Adrenal gland (tissue), 12 donors: ENCODE data around the gene ORMDL3. TPM values are rescaled to one million over a fixed set of nuclear protein-coding genes. Genes with fewer than 3 reads are reported as not detected.
A peak's percentile ranks its signal among the peaks of the same experiment; 100 is the strongest.

Experiments used
- DNase-seq, 7 donors: peaks; one replicate each; pipeline ENCODE4 v3.0.0-alpha.2; 2019 to 2020
- H3K27ac ChIP-seq, 5 donors: fragments of 200-600 bp; sonication (generic) in 4 of 5; 1 replicate in 3 of 5; 2 replicates in 2 of 5; pipeline versions ENCODE4 v1.5.1 to v1.8.0; 2016 to 2020; ENCODE audit warnings: mild to moderate bottlenecking in 1 of 5
- H3K27me3 ChIP-seq: fragments of 200-600 bp; 2 replicates; pipeline ENCODE4 v1.8.0; 2021
- H3K36me3 ChIP-seq, 2 donors: fragments of 200-600 bp; replicated peaks in 1 of 2; 1 replicate in 1 of 2; 2 replicates in 1 of 2; pipeline versions ENCODE4 v1.5.1 to v1.8.0; 2018 to 2022
- H3K4me1 ChIP-seq, 2 donors: fragments of 200-600 bp; replicated peaks in 1 of 2; 1 replicate in 1 of 2; 2 replicates in 1 of 2; pipeline versions ENCODE4 v1.5.1 to v1.8.0; 2018 to 2021
- H3K4me3 ChIP-seq, 4 donors: fragments of 200-600 bp; sonication (generic) in 3 of 4; one replicate each; pipeline ENCODE4 v1.5.1; 2016 to 2018
- H3K9me3 ChIP-seq, 3 donors: fragments of 200-600 bp; sonication (generic) in 1 of 3; replicated peaks in 1 of 3; 1 replicate in 2 of 3; 2 replicates in 1 of 3; pipeline versions ENCODE4 v1.5.1 to v1.8.0; 2016 to 2021
- CTCF ChIP-seq, 6 experiments: fragments of 450-650 bp in 4 of 6; fragments of 200-600 bp in 2 of 6; sonication (generic) in 1 of 6; IDR thresholded peaks; 1 replicate in 5 of 6; 2 replicates in 1 of 6; pipeline versions ENCODE4 v1.5.1 to v1.8.0; 2016 to 2021; ENCODE audit warnings: antibody characterized with exemption in 6 of 6, mild to moderate bottlenecking in 2 of 6, moderate library complexity in 1 of 6
- POLR2A ChIP-seq, 2 donors: fragments of 450-650 bp; IDR thresholded peaks; one replicate each; pipeline ENCODE4 v1.6.1; 2017; ENCODE audit warnings: antibody characterized with exemption in 2 of 2, mild to moderate bottlenecking in 2 of 2, moderate library complexity in 1 of 2
- WGBS, 4 donors: extraction: QIAGEN DNeasy Blood & Tissue Kit in 2 of 4; methylation state at CpG; one replicate each; pipeline versions ENCODE4 v1.1.5 to v1.1.7; 2013 to 2017; 5-methylcytosine and 5-hydroxymethylcytosine counted together
- intact Hi-C, 2 donors: fragments of 100-400 bp; cut with DNase I; formaldehyde crosslinking; loops; one replicate each; pipeline versions ENCODE4 v1.14.1 to v1.15.0; 2022 to 2023
- polyA plus RNA-seq, 3 donors: library from polyadenylated mRNA; stranded (reverse); fragments of 200-250 nt in 2 of 3; fragments of 350-450 nt in 1 of 3; fragmentation: Illumina TruSeq in 1 of 3; extraction: RNeasy Lipid Tissue Mini Kit (QIAGEN cat#74804) in 1 of 3; gene quantifications; one replicate each; pipeline ENCODE4 v1.2.3, GENCODE V29; 2013 to 2014
- total RNA-seq, 9 donors: library from RNA; depleted of rRNA in 4 of 9; stranded (reverse); fragments of >200 nt in 4 of 9; fragments of 120-200 nt in 1 of 9; fragmentation: NEBNext Ultra II Directional in 1 of 9; extraction: Animal tissue kit (Norgen Biotek cat#: 25700) in 1 of 9; gene quantifications; one replicate each; pipeline versions ENCODE4 v1.1.0 to v1.2.4, GENCODE V29; 2013 to 2023
- donor health status: healthy with polysubstance abuse.
- donor health status: Bipolar disorder and iron deficiency.
- donor health status: DM: yes; HTN: yes; CAD: no.
- donor health status: DM: no; HTN: no; CAD: no.
- donor health status: DM: no; HTN: no; CAD: no.
- donor health status: DM: yes; HTN: yes; CAD: no.

The ORMDL3 gene
- total and polyA plus RNA-seq, 12 donors: 29.1 to 102 (median 51.9) TPM

GRCh38 chr17:39927929-39928857 lies 792 bp upstream of the ORMDL3 start:
- 33 to 50% (median 40%) methylated on average over 7 to 17 of the region's 17 CpGs for WGBS, 4 donors
- H3K27me3 ChIP-seq: no peaks in the 10 kb centered on the region
- peak; percentile 38 to 67 (median 46) for DNase-seq
- H3K4me3 ChIP-seq: peak overlapping the region in 2 of 4 donors; percentile 68 to 98
- peaks cover 19 to 38% of the 10 kb centered on the region in 2 donors for H3K4me1 ChIP-seq
- H3K27ac ChIP-seq: peak overlapping the region; percentile 11 to 85 (median 80)
- no peaks in the 10 kb centered on the region for H3K9me3 ChIP-seq
- intact Hi-C loops: no loop called here
- H3K36me3 ChIP-seq: peaks cover 0 to 8% of the 10 kb centered on the region in 2 donors
- TF ChIP-seq POLR2A (IDR thresholded peaks at IDR 0.05) (no peak), CTCF (IDR thresholded peaks at IDR 0.05) (no peak)

- peak overlapping the region in 3 of 5 donors; percentile 80 to 85 (median 85) for H3K27ac ChIP-seq
- peaks cover 19 to 38% of the 10 kb centered on the region in 2 donors for H3K4me1 ChIP-seq
- peaks cover 0 to 24% of the 10 kb centered on the region in 2 donors for H3K36me3 ChIP-seq
- whole genome bisulfite sequencing, 4 donors: 4 to 13% (median 5%) methylated on average over 2 to 15 of the region's 15 CpGs
- H3K9me3 ChIP-seq: no peaks in the 10 kb centered on the region
- TF ChIP-seq CTCF (IDR thresholded peaks at IDR 0.05) (no peak), POLR2A (IDR thresholded peaks at IDR 0.05) (no peak)
- H3K4me3 ChIP-seq: peak overlapping the region in 3 of 4 donors; percentile 21 to 98 (median 68)
- DNase-seq: peak in 5 of 7 donors; percentile 40 to 65 (median 49)
- intact Hi-C loops: no loop called here
- no peaks in the 10 kb centered on the region for H3K27me3 ChIP-seq
Observed at GRCh38 chr17:39926588-39927100, 757 bp downstream of the ORMDL3 start.

- Histone ChIP-seq H3K4me3 (peak overlapping the region in 1 of 4 donors; percentile 68), H3K9me3 (no peaks in the 10 kb centered on the region), H3K27me3 (no peaks in the 10 kb centered on the region), H3K36me3 (peaks cover 0 to 29% of the 10 kb centered on the region in 2 donors), H3K4me1 (peaks cover 19 to 38% of the 10 kb centered on the region in 2 donors), H3K27ac (no peak overlapping the region)
- WGBS, 4 donors: 31 to 55% (median 43%) methylated on average over 4 of the region's 4 CpGs
- no peak for TF ChIP-seq CTCF (IDR thresholded peaks at IDR 0.05)
- TF ChIP-seq POLR2A (IDR thresholded peaks at IDR 0.05): no peak
- intact Hi-C loops: no loop called here
- no peak for DNase-seq
Observed at GRCh38 chr17:39926135-39926587, 1.2 kb downstream of the ORMDL3 start.
